Ramos (cell line): ENCODE data around the gene JAZF1.

Experiments used
- in situ Hi-C: fragments of 300-500 bp; cut with MboI; formaldehyde crosslinking; loops from one replicate; pipeline ENCODE4 v1.14.3; 2022; ENCODE audit warnings: low sequenced_read_pairs; ENCODE audit not compliant: unreplicated experiment

Gene JAZF1

DNA sequence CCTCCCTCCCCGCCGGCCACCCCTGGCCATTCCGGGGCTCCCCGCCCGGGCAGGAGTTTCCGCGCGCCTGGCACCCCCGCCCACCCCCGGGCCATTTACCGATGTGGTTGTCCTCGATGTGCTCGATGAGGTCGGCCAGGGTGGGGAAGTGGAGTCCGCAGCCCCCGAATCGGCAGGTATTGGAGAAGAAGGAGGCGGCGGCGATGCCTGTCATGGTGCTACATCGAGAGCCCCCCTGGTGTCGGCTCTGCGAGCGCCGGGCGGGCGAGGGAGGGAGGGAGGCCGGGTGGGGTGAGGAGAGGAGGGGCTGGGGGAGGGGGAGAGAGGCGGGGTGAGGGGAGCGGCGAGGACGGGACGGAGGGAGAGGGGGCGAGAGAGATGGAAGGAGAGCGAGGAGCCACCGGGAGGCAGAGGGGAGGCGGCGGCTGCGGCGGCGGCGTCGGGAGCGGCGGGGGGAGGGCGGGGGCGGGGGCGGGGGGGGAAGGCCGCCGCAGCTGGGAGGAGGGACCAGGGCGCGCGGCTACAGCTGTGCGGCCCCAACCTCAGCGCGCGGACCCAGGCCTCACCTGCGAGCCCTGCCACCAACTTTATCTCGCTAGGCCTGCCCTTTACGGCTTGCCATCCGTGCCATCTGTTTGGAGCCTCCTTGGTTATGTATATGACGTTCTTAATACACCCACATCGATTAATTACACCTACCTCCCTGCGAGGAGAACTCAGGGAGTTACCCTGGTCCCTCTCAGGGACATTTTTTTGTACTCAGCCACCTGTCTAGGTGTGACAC is at the start of gene JAZF1:
JAZF1 (minus strand) TSS at position 432 of the 784 bp plus-strand sequence.
- in situ Hi-C loops, result no loop called here

DNA sequence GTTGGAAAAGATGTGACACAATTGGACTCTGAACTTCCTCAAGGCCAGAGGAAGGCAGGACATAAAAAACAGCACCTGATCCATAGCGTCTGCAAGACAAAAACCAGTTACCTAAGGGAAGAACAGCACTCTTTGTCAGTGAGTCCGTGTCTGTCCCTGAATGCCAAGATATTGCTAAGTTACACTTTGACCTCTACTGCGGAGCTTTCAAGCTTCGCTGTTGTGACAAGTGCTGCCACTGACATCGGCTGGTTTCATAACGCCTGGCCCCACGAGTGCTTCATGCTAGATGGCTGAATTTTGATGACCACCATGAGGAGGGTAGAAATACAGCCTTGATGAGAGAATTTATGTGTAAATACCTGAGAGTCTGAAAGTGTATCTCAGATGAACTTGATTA is 49.7 kb upstream of the JAZF1 start:
- in situ Hi-C loops, result no loop called here

DNA sequence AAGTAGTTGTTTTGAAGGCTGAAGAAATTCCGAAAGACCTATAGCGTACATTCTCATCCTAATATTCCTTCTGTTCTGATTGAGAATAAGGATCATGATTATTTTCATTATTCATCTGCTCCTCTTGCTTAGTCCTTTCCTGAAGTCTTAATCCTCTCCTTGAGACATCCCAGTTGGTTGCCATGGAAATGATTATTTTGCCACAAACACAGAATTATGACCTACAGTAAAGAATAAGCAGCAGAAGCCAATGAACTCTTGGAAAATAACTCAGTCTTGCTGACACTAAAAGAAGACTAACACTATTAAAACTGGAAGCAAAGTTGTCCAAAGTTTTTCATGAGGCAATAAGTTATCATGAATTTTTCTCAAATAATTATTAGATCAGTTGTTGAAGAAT is 47.8 kb upstream of the JAZF1 start:
- in situ Hi-C loops, result no loop called here

DNA sequence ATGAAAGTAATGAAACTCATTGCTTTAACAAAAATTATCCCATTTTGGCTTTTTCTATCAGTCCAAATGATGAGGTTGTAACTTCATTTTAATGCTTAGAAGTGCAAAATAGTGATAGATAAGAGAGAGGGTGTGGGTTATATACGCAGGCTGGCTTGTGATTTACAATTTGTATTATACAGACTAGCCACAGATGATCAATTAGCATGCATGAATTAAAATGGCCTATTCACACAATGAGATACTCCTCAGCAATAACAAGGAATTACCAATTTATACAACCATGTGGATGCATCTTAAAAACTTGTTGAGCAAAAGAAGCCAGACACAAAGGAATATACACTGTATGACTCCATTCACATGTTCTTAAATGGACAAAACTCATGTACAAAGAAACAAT is 45.4 kb upstream of the JAZF1 start:
- in situ Hi-C loops, result no loop called here

DNA sequence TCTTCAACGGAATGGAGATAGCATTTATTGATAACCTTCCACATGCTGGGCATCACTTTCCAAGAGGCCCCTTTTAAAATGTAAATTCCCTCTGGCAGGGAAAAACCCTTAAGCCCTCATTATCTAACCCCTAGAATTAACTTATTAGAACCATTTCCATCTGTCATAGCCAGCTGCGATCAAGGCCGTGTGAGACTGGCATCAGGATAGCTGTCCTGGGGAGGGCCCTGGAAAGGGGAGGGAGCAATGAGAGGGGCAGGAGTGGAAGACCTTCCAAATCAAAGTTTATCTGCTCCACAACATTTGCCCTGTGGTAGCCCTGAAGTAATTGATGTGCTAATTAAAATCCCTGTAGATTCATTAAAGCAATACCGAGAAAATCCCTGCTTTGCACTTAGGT is 45.0 kb upstream of the JAZF1 start:
- in situ Hi-C loops, result no loop called here

DNA sequence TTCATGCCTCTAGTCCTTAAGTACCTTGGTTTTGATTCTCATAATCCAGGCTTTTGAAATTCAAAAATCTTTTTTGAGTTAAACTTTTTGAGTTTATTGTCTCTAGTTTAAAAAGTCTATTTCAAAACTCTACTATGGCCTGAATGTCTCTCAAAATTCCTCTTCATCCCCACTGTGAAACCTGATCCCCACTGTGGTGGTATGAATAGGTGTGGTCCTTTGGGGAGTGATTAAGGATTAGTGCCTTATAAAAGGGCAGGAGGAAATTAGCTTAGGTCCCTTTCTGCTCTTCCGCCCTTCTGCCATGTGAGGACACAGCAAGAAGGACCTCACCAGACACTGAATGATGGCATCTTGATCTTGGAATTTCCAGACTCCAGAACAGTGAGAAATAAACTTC is 44.1 kb upstream of the JAZF1 start:
- in situ Hi-C loops, result no loop called here

DNA sequence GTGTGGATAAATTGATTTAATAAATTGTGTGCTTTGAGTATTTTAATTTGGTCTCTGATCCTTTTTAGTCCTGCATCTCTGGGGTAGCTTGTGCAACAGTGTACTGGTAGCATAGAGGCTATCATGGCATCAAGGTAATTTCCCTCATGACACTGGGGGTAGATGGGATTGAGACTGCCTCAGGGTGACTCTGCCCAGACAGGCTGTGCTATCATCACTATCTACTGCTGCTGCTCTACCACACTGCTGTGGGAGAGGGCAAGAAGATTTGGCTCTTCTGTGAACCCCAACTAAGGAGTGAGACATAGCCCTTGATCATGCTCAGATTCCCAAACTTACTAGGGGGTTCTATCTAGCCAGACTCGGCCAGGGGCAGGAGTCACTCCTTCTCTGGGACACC is 43.6 kb upstream of the JAZF1 start:
- in situ Hi-C loops, result no loop called here

DNA sequence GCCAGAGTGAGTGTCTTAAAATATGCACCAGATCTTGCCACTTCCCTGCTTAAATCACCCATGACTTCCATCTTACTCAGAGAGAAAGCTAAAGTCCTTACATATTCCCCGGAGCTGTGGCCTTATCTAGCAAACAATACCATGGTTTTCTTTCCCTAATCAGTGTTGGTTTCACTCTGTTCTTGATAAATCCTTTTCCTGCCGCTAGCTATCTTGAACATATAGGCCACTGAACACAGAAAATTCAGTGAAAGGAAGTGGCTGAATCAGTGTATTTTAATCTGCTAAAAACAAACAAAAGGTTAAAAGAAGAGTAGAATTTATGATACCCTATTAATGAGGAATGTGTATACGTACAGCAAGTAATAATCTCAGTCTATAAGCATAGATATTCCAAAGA is 42.0 kb upstream of the JAZF1 start:
- in situ Hi-C loops, result no loop called here

DNA sequence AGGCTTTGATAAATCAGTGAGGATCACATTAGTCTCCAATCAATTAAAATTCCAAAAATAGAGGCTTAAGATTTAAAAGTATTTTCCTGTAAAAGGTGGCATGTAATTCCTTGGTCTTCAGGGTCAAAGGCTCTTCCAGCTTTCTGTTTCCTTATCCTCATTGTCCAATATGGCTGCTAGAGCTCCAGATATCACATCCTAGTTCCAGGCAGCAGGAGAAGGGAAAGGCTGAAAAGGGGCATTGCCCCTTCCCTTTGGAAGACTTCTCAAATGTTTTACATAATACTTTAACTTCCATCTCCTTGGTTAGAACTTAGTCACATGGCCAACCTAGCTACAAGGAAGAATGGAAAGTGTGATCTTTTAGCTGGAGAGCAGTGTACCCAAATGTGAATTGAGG is 39.2 kb upstream of the JAZF1 start:
- in situ Hi-C loops, result no loop called here

DNA sequence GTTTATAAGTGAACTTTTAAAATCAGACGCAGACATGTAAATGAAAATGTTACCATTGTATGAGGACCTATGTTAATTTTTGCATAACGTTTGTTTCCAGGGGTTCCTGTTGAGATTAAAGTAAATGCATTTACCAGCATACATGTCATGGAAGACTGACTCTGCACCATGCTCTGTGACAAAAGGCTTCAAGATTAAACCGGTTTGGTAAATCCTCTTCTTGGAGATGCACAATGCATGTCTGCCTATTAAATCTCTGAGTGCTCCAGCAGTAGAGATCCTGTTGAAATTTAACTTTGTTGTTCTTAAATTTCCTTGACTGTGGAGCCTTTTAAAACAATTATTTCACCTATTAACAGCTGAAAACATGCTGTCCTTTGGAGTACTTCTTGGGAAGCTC is 36.5 kb upstream of the JAZF1 start:
- in situ Hi-C loops, result no loop called here

DNA sequence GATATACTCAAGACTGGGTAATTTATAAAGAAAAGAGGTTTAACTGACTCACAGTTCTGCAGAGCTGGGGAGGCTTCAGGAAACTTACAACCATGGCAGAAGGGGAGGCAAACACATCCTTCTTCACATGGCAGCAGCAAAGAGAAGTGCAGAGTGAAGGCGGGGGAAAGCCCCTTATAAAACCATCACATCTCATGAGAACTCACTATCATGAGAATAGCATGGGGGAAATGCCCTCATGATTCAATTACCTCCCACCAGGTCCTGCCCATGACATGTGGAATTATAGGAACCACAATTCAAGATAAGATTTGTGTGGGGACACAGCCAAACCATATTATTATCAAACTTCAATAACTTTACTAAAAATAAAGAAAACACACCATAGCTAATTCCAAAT is 30.4 kb upstream of the JAZF1 start:
- in situ Hi-C loops, result no loop called here

DNA sequence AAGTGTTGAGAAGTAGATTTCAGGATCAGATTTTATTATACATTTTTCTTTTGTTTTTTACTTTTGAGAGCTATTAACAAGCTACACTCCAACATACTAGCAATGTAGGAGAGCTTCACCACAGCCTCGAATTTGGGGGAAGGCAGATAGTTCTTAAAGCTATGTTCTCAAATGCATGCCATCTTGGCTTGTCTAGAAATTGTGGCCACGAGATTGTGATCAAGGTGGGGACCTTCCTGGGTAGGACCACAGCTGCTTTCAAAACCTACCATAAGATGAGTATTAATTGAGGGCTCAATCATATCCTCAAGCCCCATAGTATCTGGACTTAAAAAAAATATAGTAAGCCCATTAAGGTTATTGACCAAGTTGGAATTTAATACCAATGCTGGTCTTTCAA is 27.9 kb upstream of the JAZF1 start:
- in situ Hi-C loops, result no loop called here

DNA sequence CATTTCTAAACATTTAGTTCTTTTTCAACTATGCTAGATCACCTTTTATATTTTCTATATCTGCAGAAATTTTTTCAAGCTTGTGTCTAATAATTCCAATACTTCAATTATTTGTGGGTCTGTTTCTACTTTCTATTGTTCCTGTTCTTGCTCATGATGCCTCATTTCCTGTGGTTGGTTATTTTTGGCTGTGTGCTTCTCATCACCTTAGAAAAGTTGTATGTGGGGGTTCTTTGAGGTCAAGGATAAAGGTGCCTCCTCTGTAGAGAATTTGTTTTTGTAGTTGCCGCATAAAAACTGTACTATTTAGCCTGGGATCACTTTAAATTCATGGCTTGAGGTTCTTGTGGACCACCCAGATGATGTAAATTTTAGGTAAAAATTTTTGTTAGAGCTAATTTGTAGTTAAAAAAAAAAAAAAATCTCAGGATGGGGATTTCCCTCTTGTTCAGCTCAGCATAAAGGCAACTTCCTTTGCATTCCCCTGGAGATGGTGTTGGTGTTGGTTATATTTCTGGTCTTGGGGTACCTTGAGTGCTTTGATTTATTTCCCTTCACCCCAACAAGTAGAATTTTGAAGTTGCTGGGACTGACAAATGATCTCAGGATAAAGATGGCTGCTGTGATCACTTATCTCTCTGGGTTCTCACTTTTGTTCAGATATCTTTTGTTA is 27.0 kb upstream of the JAZF1 start:
- in situ Hi-C loops, result no loop called here

DNA sequence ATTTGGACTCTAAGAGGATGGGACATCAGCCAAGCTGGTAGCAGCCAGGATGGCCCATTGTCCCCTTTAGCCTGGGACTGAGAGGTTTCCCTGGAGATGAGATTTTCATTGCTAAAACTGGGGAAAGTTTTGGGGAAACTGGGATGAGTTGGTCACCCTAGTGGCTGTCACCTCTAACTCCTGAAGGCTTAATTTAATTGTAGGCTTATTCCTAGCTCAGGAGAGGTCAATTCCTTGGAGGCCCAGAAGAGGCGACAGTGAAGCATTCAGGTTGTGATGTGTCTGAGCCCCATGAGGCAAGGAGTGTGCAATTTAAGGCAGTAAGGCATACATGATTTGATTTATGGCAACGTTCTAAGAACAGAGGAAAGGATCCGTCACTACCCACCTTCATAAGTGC is 24.9 kb upstream of the JAZF1 start:
- in situ Hi-C loops, result no loop called here

DNA sequence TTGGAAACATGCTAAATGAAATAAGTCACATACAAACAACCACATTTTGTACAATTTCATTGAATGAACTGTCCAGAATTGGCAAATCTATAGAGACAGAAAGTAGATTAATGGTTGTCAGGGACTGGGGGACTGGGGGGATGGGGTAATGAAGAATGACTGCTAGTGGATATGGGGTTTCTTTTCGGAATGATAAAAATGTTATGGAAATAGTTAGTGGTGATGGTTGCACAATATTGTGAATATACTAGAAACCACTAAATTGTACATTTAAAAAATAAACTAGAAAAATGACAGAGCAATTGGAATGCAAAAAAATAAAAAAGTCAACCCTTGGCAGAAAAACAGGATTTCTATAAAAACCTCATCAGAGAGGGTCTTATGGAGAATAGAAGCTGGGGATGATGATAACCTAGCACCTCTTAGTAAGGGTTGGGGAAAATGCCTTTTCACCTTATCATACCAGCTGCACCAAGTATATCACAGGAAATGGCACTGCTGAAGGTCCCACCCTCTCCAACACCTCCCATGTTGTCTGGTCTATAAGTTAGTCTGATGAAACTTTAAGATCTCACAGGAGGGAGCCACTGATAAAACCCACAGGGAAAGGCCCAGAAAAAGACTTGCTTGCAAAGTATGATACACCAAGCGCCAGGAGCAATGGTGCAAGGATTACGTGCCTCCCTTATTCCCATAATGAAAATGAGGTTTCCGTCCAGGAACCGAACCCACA is 23.1 kb upstream of the JAZF1 start:
- in situ Hi-C loops, result no loop called here

DNA sequence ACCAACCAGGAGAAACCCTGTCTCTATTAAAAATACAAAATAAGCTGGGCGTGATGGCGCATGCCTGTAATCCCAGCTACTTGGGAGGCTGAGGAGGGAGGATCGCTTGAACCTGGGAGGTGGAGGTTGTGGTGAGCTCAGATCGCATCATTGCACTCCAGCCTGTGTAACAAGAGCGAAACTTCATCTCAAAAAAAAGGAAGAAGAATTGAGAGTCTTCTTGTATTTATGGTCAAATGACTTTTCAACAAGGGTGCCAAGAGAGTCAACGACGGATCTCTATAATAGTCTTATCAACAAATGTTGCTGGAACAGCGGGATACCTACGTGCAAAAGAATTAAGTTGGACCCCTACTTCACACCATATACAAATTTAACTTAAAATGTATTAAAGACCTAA is 21.6 kb upstream of the JAZF1 start:
- in situ Hi-C loops, result no loop called here

DNA sequence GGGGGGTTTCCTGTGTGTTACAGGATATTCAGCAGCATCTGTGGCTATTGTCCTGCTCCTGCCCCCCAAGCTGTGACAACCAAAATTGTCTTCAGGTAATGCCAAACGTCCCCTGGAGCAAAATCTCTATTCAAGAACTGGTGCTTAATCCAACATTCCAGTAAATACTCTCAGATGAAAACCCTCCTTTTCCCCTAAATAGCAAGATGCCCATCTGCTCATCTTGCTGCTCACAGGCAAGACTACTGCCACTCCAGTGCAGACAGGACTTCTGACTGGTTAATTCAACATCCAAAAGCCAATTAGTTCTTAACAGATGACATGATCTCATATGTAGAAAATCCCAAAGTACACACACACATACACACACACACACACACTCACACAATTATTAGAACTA is 20.5 kb upstream of the JAZF1 start:
- in situ Hi-C loops, result no loop called here

DNA sequence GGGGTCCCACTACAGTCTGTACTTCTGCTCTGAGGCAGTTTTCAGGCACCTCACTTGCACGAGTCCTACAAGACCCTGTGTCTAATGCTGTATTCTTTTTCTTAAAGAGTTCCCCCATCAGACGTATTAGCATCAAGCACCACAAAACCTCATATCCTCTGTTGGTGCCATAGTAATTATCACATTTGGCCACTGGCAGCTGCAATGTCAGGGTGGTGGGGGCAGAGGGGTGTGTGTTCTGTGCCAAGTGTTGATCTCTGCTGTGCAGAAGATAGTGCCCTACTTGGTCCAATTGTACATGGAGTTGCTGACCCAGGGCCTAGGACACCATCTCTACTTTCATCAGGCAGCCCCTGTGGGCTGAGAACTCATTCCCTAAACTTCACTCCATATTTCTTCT is 20.0 kb upstream of the JAZF1 start:
- in situ Hi-C loops, result no loop called here

DNA sequence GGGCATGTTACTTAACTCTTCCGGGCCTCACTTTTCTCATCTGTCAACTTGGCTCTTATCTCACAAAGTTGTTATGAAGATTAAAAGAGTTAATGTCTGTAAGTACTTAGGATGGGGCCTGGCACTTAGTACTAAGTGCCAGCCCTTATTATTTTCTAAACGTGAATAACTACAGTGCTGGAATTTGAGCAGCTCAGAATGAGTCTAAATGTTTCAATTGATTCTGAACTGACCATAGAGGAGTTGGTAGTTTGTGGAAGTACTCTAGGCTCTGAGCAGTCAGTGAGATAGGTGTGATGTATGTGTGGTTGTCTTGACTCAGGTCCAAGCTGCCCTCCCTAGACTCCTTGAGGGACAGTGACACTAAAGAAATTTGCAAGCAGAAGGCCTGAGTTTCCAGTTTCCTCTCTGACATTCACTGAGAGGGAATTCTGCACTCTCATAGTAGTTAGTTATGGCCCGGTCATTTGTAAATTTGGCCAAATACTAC is 18.5 kb upstream of the JAZF1 start:
- in situ Hi-C loops, result no loop called here

DNA sequence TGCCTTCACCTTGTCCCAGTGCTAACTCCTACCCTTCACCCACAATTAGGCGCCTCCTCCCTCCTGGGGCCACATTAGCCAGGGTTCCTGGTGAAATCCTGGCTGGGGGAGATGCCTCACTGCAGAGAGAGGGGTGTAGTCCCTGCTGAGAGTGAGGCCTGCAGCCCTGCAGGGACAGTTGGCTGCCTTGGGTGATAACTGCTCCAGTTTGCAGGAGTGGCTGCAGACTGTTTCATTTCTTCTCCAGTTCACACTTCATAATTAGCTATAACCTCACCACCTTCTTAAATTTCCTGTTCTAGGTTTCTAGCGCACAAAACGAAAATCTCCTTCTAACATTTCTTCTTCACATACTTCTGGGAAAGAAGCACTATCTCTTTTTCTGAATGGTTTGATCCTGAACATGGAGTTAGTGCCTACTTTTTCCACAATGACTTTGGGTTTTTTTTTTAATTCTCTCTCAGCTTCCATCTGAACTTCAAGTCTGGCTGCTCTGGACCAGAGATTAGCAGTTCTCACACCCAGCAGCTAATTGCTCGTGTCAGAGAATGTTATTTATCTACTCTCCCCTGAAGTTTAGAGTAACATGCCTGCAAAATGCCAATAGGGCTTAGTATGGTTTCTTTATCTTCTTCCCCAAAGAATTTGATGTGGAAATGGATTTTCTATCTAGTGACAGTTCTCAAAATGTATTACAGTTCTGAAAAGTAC is 15.5 kb upstream of the JAZF1 start:
- in situ Hi-C loops, result no loop called here
